Gastroesophageal sphincter (tissue), 4 donors: ENCODE results near the gene ADARB1. TPM values are rescaled to one million over a fixed set of nuclear protein-coding genes. Genes with fewer than 3 reads are reported as not detected.

Experiments
- ATAC-seq: fragments of 150-250 bp; one replicate; pipeline ENCODE4 v1.9.1; 2016; ENCODE audit warnings: mild to moderate bottlenecking, moderate library complexity
- H3K27ac ChIP-seq, 4 donors: fragments of 200-600 bp; sonication (generic) in 3 of 4; 1 replicate in 3 of 4; 2 replicates in 1 of 4; pipeline ENCODE4 v1.5.1; 2016 to 2019
- H3K27me3 ChIP-seq: fragments of 200-600 bp; sonication (generic); one replicate; pipeline ENCODE4 v1.5.1; 2019
- H3K36me3 ChIP-seq, 2 donors: fragments of 200-600 bp; sonication (generic); one replicate each; pipeline ENCODE4 v1.5.1; 2019; ENCODE audit warnings: control low read depth in 1 of 2
- H3K4me1 ChIP-seq, 3 donors: fragments of 200-600 bp; sonication (generic); 1 replicate in 2 of 3; 2 replicates in 1 of 3; pipeline ENCODE4 v1.5.1; 2016 to 2019; ENCODE audit warnings: control low read depth in 2 of 3
- H3K4me3 ChIP-seq, 2 donors: fragments of 200-600 bp; sonication (generic); one replicate each; pipeline ENCODE4 v1.5.1; 2019; ENCODE audit warnings: mild to moderate bottlenecking in 1 of 2, moderate library complexity in 1 of 2
- H3K9me3 ChIP-seq, 3 donors: fragments of 200-600 bp; sonication (generic); one replicate each; pipeline ENCODE4 v1.5.1; 2017 to 2019; ENCODE audit warnings: control low read depth in 2 of 3
- CTCF ChIP-seq, 4 experiments: fragments of 200-600 bp in 2 of 4; fragments of 450-650 bp in 2 of 4; sonication (generic) in 1 of 4; IDR thresholded peaks; one replicate each; pipeline ENCODE4 v1.5.1; 2017 to 2019; ENCODE audit warnings: antibody characterized with exemption in 4 of 4, mild to moderate bottlenecking in 2 of 4, moderate library complexity in 2 of 4
- EP300 ChIP-seq: sonication (generic); formaldehyde crosslinking; IDR thresholded peaks from one replicate; pipeline ENCODE4 v1.6.1; 2017; ENCODE audit warnings: antibody characterized with exemption, mild to moderate bottlenecking
- POLR2A ChIP-seq, 2 donors: fragments of 450-650 bp; IDR thresholded peaks; one replicate each; pipeline ENCODE4 v1.6.1; 2017; ENCODE audit warnings: antibody characterized with exemption in 2 of 2, mild to moderate bottlenecking in 2 of 2, moderate library complexity in 1 of 2
- POLR2AphosphoS5 ChIP-seq: sonication (generic); formaldehyde crosslinking; IDR thresholded peaks from one replicate; pipeline ENCODE4 v1.6.1; 2017; ENCODE audit warnings: antibody characterized with exemption
- WGBS, 2 donors: methylation state at CpG; one replicate each; pipeline ENCODE4 v1.1.5; 2018; ENCODE audit warnings: low coverage in 1 of 2; 5-methylcytosine and 5-hydroxymethylcytosine counted together
- total RNA-seq, 4 donors: library from RNA; depleted of rRNA; stranded (reverse); fragments of >200 nt; gene quantifications; one replicate each; pipeline ENCODE4 v1.1.0, GENCODE V29; 2016

ADARB1 gene
- total RNA-seq, 4 donors from 2014 or later: 136 to 228 (median 181) TPM

GRCh38 chr21:45253633-45254459 is 179.5 kb downstream of the ADARB1 start:
- TF ChIP-seq CTCF (IDR thresholded peaks at IDR 0.05) (no peak), POLR2A (IDR thresholded peaks at IDR 0.05) (no peak), EP300 (no peak), POLR2AphosphoS5 (no peak)
- no peak overlapping the region for H3K27ac ChIP-seq
- H3K4me1 ChIP-seq: peaks cover 0 to 5% (median 2%) of the 10 kb centered on the region in 3 donors
- ATAC-seq: no peak
- H3K9me3 ChIP-seq: no peaks in the 10 kb centered on the region
- 57 to 60% methylated on average over 1 to 2 of the region's 28 CpGs for WGBS, 2 donors
- H3K27me3 ChIP-seq: peaks cover 57% of the 10 kb centered on the region
- no peaks in the 10 kb centered on the region for H3K36me3 ChIP-seq
- no peak overlapping the region for H3K4me3 ChIP-seq

- ATAC-seq: no peak
- WGBS, 2 donors: 57 to 71% methylated on average over 12 of the region's 17 CpGs
Measured at GRCh38 chr21:45254460-45254930, 180.1 kb downstream of the ADARB1 start.

GRCh38 chr21:45255381-45256020 is 181.1 kb downstream of the ADARB1 start:
- H3K27me3 ChIP-seq: peaks cover 57% of the 10 kb centered on the region
- WGBS, 2 donors: no CpG with 5 or more reads among the region's 22 CpGs
- ATAC-seq: no peak

More at GRCh38 chr21:45254460-45254930, 180.1 kb downstream of the ADARB1 start:
- no peaks in the 10 kb centered on the region for H3K36me3 ChIP-seq
- H3K4me1 ChIP-seq: no peaks in the 10 kb centered on the region
- no peak overlapping the region for H3K27ac ChIP-seq
- H3K27me3 ChIP-seq: peaks cover 57% of the 10 kb centered on the region
- TF ChIP-seq POLR2A (IDR thresholded peaks at IDR 0.05) (no peak), CTCF (IDR thresholded peaks at IDR 0.05) (no peak), POLR2AphosphoS5 (no peak), EP300 (no peak)
- no peak overlapping the region for H3K4me3 ChIP-seq
- no peaks in the 10 kb centered on the region for H3K9me3 ChIP-seq

GRCh38 chr21:45256021-45256911 is 181.9 kb downstream of the ADARB1 start:
- Histone ChIP-seq H3K27ac (no peak overlapping the region), H3K9me3 (no peaks in the 10 kb centered on the region), H3K27me3 (peaks cover 57% of the 10 kb centered on the region), H3K36me3 (no peaks in the 10 kb centered on the region), H3K4me1 (no peaks in the 10 kb centered on the region), H3K4me3 (no peak overlapping the region)
- WGBS, 2 donors: no CpG with 5 or more reads among the region's 31 CpGs
- TF ChIP-seq EP300 (no peak), CTCF (IDR thresholded peaks at IDR 0.05) (no peak), POLR2A (IDR thresholded peaks at IDR 0.05) (no peak), POLR2AphosphoS5 (no peak)
- ATAC-seq: no peak

More at GRCh38 chr21:45255381-45256020, 181.1 kb downstream of the ADARB1 start:
- Histone ChIP-seq H3K36me3 (no peaks in the 10 kb centered on the region), H3K27ac (no peak overlapping the region), H3K4me1 (no peaks in the 10 kb centered on the region), H3K9me3 (no peaks in the 10 kb centered on the region), H3K4me3 (no peak overlapping the region)
- TF ChIP-seq CTCF (IDR thresholded peaks at IDR 0.05) (no peak), POLR2A (IDR thresholded peaks at IDR 0.05) (no peak)
